ENCODE results near the gene JAG2. TPM values are rescaled to one million over a fixed set of nuclear protein-coding genes. Genes with fewer than 3 reads are reported as not detected.
A peak's percentile ranks its signal among the peaks of the same experiment; 100 is the strongest.

JAG2 gene
- total and polyA plus RNA-seq, 2 experiments from 2014 or later = 12.4 to 30.7 TPM

- H3K4me1 ChIP-seq (ENCODE audit: low read depth) = peaks cover 14% of the 10 kb centered on the region
These were observed 26.5 kb upstream of the JAG2 start for GRCh38 chr14:105195051-105195450.

DNA sequence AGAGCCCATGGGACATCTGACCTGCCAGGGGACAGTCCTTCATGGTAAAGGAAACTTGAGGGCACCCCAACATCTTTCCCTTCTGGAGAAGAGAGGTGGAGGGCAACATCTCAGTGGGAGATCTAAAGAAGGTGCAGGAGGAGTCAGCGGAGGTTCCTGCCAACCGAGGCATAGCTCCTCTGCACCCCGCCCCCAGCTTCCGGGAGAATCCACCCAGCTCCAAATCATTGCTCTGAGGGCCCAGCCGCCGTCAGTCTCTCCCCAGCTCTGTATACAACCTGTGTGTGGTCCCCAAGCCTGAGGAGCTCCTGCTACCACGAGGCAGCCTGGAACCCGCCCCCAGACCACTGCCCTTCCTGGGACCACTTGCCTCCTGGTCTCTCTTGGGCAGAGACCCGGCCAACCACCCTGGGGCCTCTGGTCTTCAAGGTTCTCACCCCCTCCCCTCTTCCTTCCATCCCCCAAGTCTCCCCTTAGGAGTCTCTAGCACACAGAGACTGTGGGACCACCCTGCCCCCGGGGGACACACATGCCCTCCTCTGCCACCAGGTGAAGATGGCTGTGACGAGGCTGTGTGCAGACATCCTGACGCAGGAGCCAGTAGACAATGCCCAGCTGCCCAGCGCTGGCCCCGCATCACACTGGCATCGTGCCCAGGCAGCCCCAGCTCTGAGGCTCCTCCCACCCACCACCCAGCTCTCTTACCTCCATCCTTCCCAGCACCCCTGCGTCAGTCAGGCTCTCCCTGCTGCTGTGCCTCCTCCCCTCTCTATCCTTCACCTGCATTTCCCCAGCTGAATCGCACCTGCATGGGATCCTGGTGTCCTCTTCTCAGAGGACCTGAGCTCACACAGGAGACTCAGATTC is 25.6 kb upstream of the JAG2 start:
- no peaks in the 10 kb centered on the region for H3K9me3 ChIP-seq (ENCODE audit: low read depth)
- H3K4me1 ChIP-seq (ENCODE audit: low read depth) = peaks cover 14% of the 10 kb centered on the region
- peaks cover 57% of the 10 kb centered on the region for H3K27me3 ChIP-seq
- DNase-seq (ENCODE audit: low read depth in 1 of 2, low spot score in 1 of 2) = peak in 1 of 2 donors; percentile 22
- TF ChIP-seq, protein P1, sequence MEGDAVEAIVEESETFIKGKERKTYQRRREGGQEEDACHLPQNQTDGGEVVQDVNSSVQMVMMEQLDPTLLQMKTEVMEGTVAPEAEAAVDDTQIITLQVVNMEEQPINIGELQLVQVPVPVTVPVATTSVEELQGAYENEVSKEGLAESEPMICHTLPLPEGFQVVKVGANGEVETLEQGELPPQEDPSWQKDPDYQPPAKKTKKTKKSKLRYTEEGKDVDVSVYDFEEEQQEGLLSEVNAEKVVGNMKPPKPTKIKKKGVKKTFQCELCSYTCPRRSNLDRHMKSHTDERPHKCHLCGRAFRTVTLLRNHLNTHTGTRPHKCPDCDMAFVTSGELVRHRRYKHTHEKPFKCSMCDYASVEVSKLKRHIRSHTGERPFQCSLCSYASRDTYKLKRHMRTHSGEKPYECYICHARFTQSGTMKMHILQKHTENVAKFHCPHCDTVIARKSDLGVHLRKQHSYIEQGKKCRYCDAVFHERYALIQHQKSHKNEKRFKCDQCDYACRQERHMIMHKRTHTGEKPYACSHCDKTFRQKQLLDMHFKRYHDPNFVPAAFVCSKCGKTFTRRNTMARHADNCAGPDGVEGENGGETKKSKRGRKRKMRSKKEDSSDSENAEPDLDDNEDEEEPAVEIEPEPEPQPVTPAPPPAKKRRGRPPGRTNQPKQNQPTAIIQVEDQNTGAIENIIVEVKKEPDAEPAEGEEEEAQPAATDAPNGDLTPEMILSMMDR (IDR thresholded peaks at IDR 0.05; ENCODE audit: low read depth, low read length) = no peak
- no peak overlapping the region for H3K4me3 ChIP-seq
- no peaks in the 10 kb centered on the region for H3K36me3 ChIP-seq
- no peak overlapping the region for H3K27ac ChIP-seq

More at GRCh38 chr14:105195051-105195450, 26.5 kb upstream of the JAG2 start:
- no peak for DNase-seq (ENCODE audit: low read depth in 1 of 2, low spot score in 1 of 2)
- Histone ChIP-seq H3K9me3 (ENCODE audit: low read depth) (no peaks in the 10 kb centered on the region), H3K4me3 (no peak overlapping the region), H3K27me3 (peaks cover 57% of the 10 kb centered on the region), H3K27ac (no peak overlapping the region), H3K36me3 (no peaks in the 10 kb centered on the region)
- TF ChIP-seq, protein P1 (IDR thresholded peaks at IDR 0.05; ENCODE audit: low read depth, low read length) = no peak

DNA sequence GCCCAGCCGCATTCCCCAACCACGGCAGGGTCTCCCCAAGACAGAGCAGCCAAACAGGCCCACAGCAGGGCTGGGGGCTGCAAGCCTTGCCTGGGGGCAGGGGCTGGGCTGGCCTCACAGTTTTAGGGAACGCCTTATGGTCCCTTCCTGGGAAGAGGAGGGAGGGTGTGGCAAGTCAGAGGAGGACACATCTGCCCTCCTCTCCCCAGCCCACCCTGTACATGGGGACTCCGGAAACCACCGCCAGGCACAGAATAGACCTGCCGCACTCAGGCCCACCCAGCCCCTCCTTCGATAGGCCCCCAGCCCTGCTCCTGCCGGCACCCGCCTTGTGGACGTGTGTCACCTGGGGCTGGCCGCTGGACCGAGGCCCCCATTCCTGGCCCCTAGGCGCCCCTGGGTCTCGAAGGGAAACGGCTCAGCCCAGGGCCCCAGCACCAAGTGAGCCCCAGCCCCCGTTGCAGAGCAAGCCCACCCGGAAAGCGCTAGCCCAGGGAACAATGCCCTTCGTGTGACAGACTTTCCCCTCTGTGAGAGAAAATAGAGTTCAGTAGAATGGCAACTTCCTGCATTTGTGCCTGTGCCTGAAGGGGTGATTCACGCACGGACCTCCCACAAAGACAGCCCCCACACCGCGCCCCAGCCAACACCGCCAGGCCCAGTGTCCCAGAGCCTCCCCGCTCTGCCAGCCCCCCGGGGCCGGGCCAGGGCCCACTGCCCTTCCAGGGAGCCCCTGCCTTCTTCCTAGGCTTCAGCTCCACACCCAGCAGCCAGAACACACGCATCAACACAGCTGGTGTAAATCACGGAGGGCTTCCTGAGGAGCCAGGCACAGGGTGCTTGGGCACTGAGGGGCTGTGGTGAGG is 24.5 kb upstream of the JAG2 start:
- H3K4me1 ChIP-seq (ENCODE audit: low read depth) = peaks cover 14% of the 10 kb centered on the region
- TF ChIP-seq, protein P1 (IDR thresholded peaks at IDR 0.05; ENCODE audit: low read depth, low read length) = no peak
- DNase-seq (ENCODE audit: low read depth in 1 of 2, low spot score in 1 of 2) = peak in 1 of 2 donors; percentile 41
- peaks cover 47% of the 10 kb centered on the region for H3K27me3 ChIP-seq
- no peaks in the 10 kb centered on the region for H3K9me3 ChIP-seq (ENCODE audit: low read depth)
- H3K4me3 ChIP-seq = no peak overlapping the region
- H3K36me3 ChIP-seq = no peaks in the 10 kb centered on the region
- H3K27ac ChIP-seq = no peak overlapping the region

DNA sequence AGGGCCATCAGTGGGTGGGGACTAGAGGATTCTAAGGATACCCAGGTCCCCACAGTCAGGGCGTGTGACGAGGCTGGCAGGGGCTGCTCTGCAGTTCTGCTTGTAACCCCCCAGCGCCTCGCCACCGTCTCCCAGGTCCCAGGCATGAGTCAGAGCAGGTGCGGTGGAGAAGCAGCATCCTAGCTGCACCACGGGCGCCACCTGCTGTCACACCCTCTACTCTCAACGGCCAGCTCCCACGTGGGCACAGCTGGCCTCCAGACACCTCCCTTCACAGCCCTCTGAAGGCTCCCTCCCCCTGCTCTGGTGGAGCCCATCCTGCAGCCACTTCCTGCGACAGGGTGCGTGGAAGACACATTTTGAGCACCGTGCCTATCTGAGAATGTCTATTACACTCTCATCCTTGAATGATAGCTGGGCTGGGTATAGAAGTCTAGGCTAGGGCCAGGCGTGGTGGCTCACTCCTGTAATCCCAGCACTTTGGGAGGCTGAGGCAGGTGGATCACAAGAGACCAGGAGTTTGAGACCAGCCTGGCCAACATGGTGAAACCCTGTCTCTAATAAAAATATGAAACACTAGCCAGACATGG is 19.5 kb upstream of the JAG2 start:
- H3K9me3 ChIP-seq (ENCODE audit: low read depth) = no peaks in the 10 kb centered on the region
- no peak overlapping the region for H3K27ac ChIP-seq
- TF ChIP-seq, protein P1 (IDR thresholded peaks at IDR 0.05; ENCODE audit: low read depth, low read length) = no peak
- DNase-seq (ENCODE audit: low read depth in 1 of 2, low spot score in 1 of 2) = no peak
- no peaks in the 10 kb centered on the region for H3K4me1 ChIP-seq (ENCODE audit: low read depth)
- no peaks in the 10 kb centered on the region for H3K36me3 ChIP-seq
- H3K4me3 ChIP-seq = no peak overlapping the region
- peaks cover 29% of the 10 kb centered on the region for H3K27me3 ChIP-seq

DNA sequence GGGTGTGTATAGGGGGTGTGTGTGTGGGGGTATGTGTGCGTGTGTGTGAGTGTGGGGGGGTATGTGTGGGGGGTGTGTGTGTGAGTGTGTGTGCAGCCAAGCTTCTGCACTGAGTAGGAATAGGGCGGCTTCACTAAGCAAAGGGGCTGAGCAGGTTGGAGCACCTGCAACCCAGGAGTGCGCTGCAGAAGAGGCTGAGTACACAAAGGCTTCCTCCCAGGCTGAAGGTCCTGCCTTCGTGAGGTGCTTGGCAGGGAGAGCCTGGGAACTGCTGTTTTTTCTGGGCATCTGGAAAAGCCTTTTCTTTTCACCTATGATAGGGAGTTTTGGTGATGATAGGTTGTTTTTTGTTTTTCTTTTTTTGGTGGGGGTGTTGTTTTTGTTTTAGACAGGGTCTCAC is 18.5 kb upstream of the JAG2 start:
- TF ChIP-seq, protein P1 (IDR thresholded peaks at IDR 0.05; ENCODE audit: low read depth, low read length) = no peak
- H3K4me1 ChIP-seq (ENCODE audit: low read depth) = no peaks in the 10 kb centered on the region
- peaks cover 38% of the 10 kb centered on the region for H3K27me3 ChIP-seq
- H3K4me3 ChIP-seq = no peak overlapping the region
- DNase-seq (ENCODE audit: low read depth in 1 of 2, low spot score in 1 of 2) = no peak
- H3K9me3 ChIP-seq (ENCODE audit: low read depth) = no peaks in the 10 kb centered on the region
- no peak overlapping the region for H3K27ac ChIP-seq
- no peaks in the 10 kb centered on the region for H3K36me3 ChIP-seq
